ENCODE results near the gene HOXD9. TPM values are rescaled to one million over a fixed set of nuclear protein-coding genes. Genes with fewer than 3 reads are reported as not detected.

HOXD9 gene
- total RNA-seq, 1 experiment from 2014 or later = not detected

- CTCF ChIA-PET = no interaction called here
- H3K27me3 ChIP-seq (replicated peaks; ENCODE audit: control insufficient read depth, insufficient read depth, low read length) = no peaks in the 10 kb centered on the region; the same call in 1 of the 2 replicates
- H3K36me3 Mint-ChIP-seq (ENCODE audit: insufficient read depth, unreplicated experiment) = no peaks in the 10 kb centered on the region
- no peak for TF ChIP-seq CTCF (IDR thresholded peaks at IDR 0.05; ENCODE audit: insufficient read depth in 1 of 2, low read depth in 1 of 2, low read length in 1 of 2, severe bottlenecking in 1 of 2, unreplicated experiment in 1 of 2)
- no peak overlapping the region for H3K27ac Mint-ChIP-seq (ENCODE audit: unreplicated experiment)
- H3K4me3 ChIP-seq (ENCODE audit: low read depth, low read length) = no peak overlapping the region
- no peak overlapping the region for H3K4me3 Mint-ChIP-seq (ENCODE audit: unreplicated experiment)
- no peaks in the 10 kb centered on the region for H3K36me3 ChIP-seq (ENCODE audit: control insufficient read depth, insufficient read depth, low read length)
- H3K4me1 ChIP-seq = no peaks in the 10 kb centered on the region
- BruUV-seq (replicated peaks) = no TSS peak
- H3K9me3 Mint-ChIP-seq (ENCODE audit: unreplicated experiment) = no peaks in the 10 kb centered on the region
- no peak for DNase-seq
- no peaks in the 10 kb centered on the region for H3K4me1 Mint-ChIP-seq (ENCODE audit: low read depth, unreplicated experiment)
- intact Hi-C loops (cut with micrococcal nuclease; ENCODE audit: unreplicated experiment) = no loop called here
- no peaks in the 10 kb centered on the region for H3K9me3 ChIP-seq
- POLR2A ChIA-PET = no interaction called here
- H3K27me3 Mint-ChIP-seq (ENCODE audit: insufficient read depth, unreplicated experiment) = peaks cover 19% of the 10 kb centered on the region
Measured at GRCh38 chr2:176154576-176155252, 32.2 kb downstream of the HOXD9 start.

- Histone ChIP-seq H3K36me3 (ENCODE audit: control insufficient read depth, insufficient read depth, low read length) (no peaks in the 10 kb centered on the region), H3K4me1 (no peaks in the 10 kb centered on the region), H3K4me3 (ENCODE audit: low read depth, low read length) (no peak overlapping the region), H3K9me3 (no peaks in the 10 kb centered on the region), H3K27me3 (replicated peaks; ENCODE audit: control insufficient read depth, insufficient read depth, low read length) (no peaks in the 10 kb centered on the region; the same call in 1 of the 2 replicates)
- Mint-ChIP-seq H3K4me3 (ENCODE audit: unreplicated experiment) (no peak overlapping the region), H3K9me3 (ENCODE audit: unreplicated experiment) (no peaks in the 10 kb centered on the region), H3K27me3 (ENCODE audit: insufficient read depth, unreplicated experiment) (peaks cover 16% of the 10 kb centered on the region), H3K27ac (ENCODE audit: unreplicated experiment) (no peak overlapping the region), H3K36me3 (ENCODE audit: insufficient read depth, unreplicated experiment) (no peaks in the 10 kb centered on the region), H3K4me1 (ENCODE audit: low read depth, unreplicated experiment) (no peaks in the 10 kb centered on the region)
- no peak for DNase-seq
- ChIA-PET CTCF (no interaction called here), POLR2A (no interaction called here)
- intact Hi-C loops (cut with micrococcal nuclease; ENCODE audit: unreplicated experiment) = no loop called here
- no peak for TF ChIP-seq CTCF (IDR thresholded peaks at IDR 0.05; ENCODE audit: insufficient read depth in 1 of 2, low read depth in 1 of 2, low read length in 1 of 2, severe bottlenecking in 1 of 2, unreplicated experiment in 1 of 2)
- BruUV-seq (replicated peaks) = no TSS peak
Measured at GRCh38 chr2:176155356-176156044, 33.0 kb downstream of the HOXD9 start.

GRCh38 chr2:176156301-176156806, 33.8 kb downstream of the HOXD9 start:
- POLR2A ChIA-PET = no interaction called here
- peak overlapping the region; percentile 45 for H3K4me3 Mint-ChIP-seq (ENCODE audit: unreplicated experiment)
- H3K4me1 Mint-ChIP-seq (ENCODE audit: low read depth, unreplicated experiment) = no peaks in the 10 kb centered on the region
- no TSS peak for BruUV-seq (replicated peaks)
- no peaks in the 10 kb centered on the region for H3K4me1 ChIP-seq
- DNase-seq = no peak
- intact Hi-C loops (cut with micrococcal nuclease; ENCODE audit: unreplicated experiment) = no loop called here
- no peaks in the 10 kb centered on the region for H3K36me3 ChIP-seq (ENCODE audit: control insufficient read depth, insufficient read depth, low read length)
- H3K27me3 ChIP-seq (replicated peaks; ENCODE audit: control insufficient read depth, insufficient read depth, low read length) = no peaks in the 10 kb centered on the region; the same call in 1 of the 2 replicates
- no peaks in the 10 kb centered on the region for H3K36me3 Mint-ChIP-seq (ENCODE audit: insufficient read depth, unreplicated experiment)
- H3K9me3 ChIP-seq = no peaks in the 10 kb centered on the region
- no peak overlapping the region for H3K4me3 ChIP-seq (ENCODE audit: low read depth, low read length)
- CTCF ChIA-PET = no interaction called here
- TF ChIP-seq CTCF (IDR thresholded peaks at IDR 0.05; ENCODE audit: insufficient read depth in 1 of 2, low read depth in 1 of 2, low read length in 1 of 2, severe bottlenecking in 1 of 2, unreplicated experiment in 1 of 2) = no peak
- H3K9me3 Mint-ChIP-seq (ENCODE audit: unreplicated experiment) = no peaks in the 10 kb centered on the region
- no peak overlapping the region for H3K27ac Mint-ChIP-seq (ENCODE audit: unreplicated experiment)
- H3K27me3 Mint-ChIP-seq (ENCODE audit: insufficient read depth, unreplicated experiment) = peaks cover 18% of the 10 kb centered on the region

Measured in Caco-2 (cell line).